GM12892 (cell line): ENCODE results near the gene DGLUCY.

Source experiments
- POLR2A ChIP-seq: IDR thresholded peaks from 2 replicates; pipeline ENCODE4 v1.6.1; 2011; ENCODE audit warnings: low read depth, low read length, control low read depth
- TAF1 ChIP-seq: IDR thresholded peaks from 2 replicates; pipeline ENCODE4 v1.6.1; 2011; ENCODE audit warnings: low read depth, mild to moderate bottlenecking, control low read depth, low read length, borderline replicate concordance

GRCh38 chr14:91264151-91265150 is 150.6 kb downstream of the DGLUCY start:
- TF ChIP-seq POLR2A (no peak; the same call in 1 of the 2 replicates), TAF1 (no peak)
